OCI-LY7 (cell line): Measurements from ENCODE around the gene CHSY3. TPM values are rescaled to one million over a fixed set of nuclear protein-coding genes. Genes with fewer than 3 reads are reported as not detected.
A peak's percentile ranks its signal among the peaks of the same experiment; 100 is the strongest.

Experiments
- BruUV-seq: library from RNA; stranded (reverse); fragments of 400-500 nt; replicated peaks from 2 replicates; lab custom pipeline; 2021; lab: Mats Ljungman, UMichigan
- CTCF ChIA-PET: fragments of 300-600 bp; sonication (Branson Sonifier 250); formaldehyde crosslinking; loops from one replicate; lab custom pipeline; 2022; ENCODE audit warnings: antibody characterized with exemption; ENCODE audit not compliant: unreplicated experiment; lab: Charles Lee
- POLR2A ChIA-PET: fragments of 300-600 bp; sonication (Branson Sonifier 250); formaldehyde crosslinking; loops from one replicate; lab custom pipeline; 2022; ENCODE audit warnings: antibody characterized with exemption; lab: Charles Lee
- DNase-seq: peaks from one replicate; pipeline ENCODE4 v3.0.0-alpha.2; 2015; ENCODE audit warnings: low spot score
- H2AFZ ChIP-seq: fragments of 200-600 bp; sonication (generic), shearing (Covaris generic); 2 replicates; pipeline ENCODE4 v1.6.1; 2014; ENCODE audit warnings: mild to moderate bottlenecking, antibody characterized with exemption, low read length, moderate library complexity
- H3K27ac ChIP-seq: fragments of 200-600 bp; sonication (generic); 2 replicates; pipeline ENCODE4 v1.5.1; 2014; ENCODE audit warnings: mixed run types, low read depth, mild to moderate bottlenecking, moderate library complexity, low read length, inconsistent platforms; ENCODE audit not compliant: poor library complexity, severe bottlenecking
- H3K36me3 ChIP-seq: fragments of 200-600 bp; sonication (generic); 2 replicates; pipeline ENCODE4 v1.6.1; 2014; ENCODE audit warnings: mild to moderate bottlenecking, antibody characterized with exemption, low read length, moderate library complexity, mixed read lengths; ENCODE audit not compliant: insufficient read depth
- H3K4me1 ChIP-seq: fragments of 200-600 bp; sonication (generic); 2 replicates; pipeline ENCODE4 v1.5.1; 2014; ENCODE audit warnings: mild to moderate bottlenecking, low read length; ENCODE audit not compliant: insufficient read depth, poor library complexity, severe bottlenecking
- H3K4me2 ChIP-seq: fragments of 200-600 bp; sonication (generic); 2 replicates; pipeline ENCODE4 v1.6.1; 2014; ENCODE audit warnings: mild to moderate bottlenecking, low read length
- H3K4me3 ChIP-seq: fragments of 200-600 bp; sonication (generic); 2 replicates; pipeline ENCODE4 v1.5.1; 2014; ENCODE audit warnings: mild to moderate bottlenecking, low read depth, low read length; ENCODE audit not compliant: poor library complexity, severe bottlenecking
- H3K79me2 ChIP-seq: fragments of 200-600 bp; sonication (generic); 2 replicates; pipeline ENCODE4 v1.6.1; 2016; ENCODE audit warnings: low read depth, mild to moderate bottlenecking, low read length, moderate library complexity, mixed read lengths; ENCODE audit not compliant: insufficient read depth
- H3K9me2 ChIP-seq: fragments of 200-600 bp; sonication (generic); 2 replicates; pipeline ENCODE4 v1.6.1; 2016; ENCODE audit warnings: mild to moderate bottlenecking, low read length, mixed read lengths; ENCODE audit not compliant: insufficient read depth
- H3K9me3 ChIP-seq: fragments of 200-600 bp; sonication (generic); 2 replicates; pipeline ENCODE4 v1.6.1; 2014; ENCODE audit warnings: mild to moderate bottlenecking, mixed run types, low read length, mixed read lengths
- H4K20me1 ChIP-seq: fragments of 200-600 bp; sonication (generic); 2 replicates; pipeline ENCODE4 v1.6.1; 2014; ENCODE audit warnings: mild to moderate bottlenecking, antibody characterized with exemption, low read length, moderate library complexity, mixed read lengths; ENCODE audit not compliant: insufficient read depth
- EZH2phosphoT487 ChIP-seq: fragments of 200-600 bp; sonication (generic); IDR thresholded peaks from 2 replicates; pipeline ENCODE4 v1.6.1; 2018; ENCODE audit warnings: low read depth, borderline replicate concordance, mild to moderate bottlenecking, mixed run types, antibody characterized with exemption, low read length, moderate library complexity, mixed read lengths
- intact Hi-C: fragments of 100-400 bp; cut with micrococcal nuclease; formaldehyde crosslinking; loops from one replicate; pipeline ENCODE4 v1.10.0; 2022; ENCODE audit not compliant: unreplicated experiment
- total RNA-seq, 2 experiments: library from RNA; depleted of rRNA in 1 of 2; stranded (reverse); fragments of >200 nt in 1 of 2; shearing (Covaris generic) in 1 of 2; gene quantifications; 2 replicates each; pipeline ENCODE4 v1.2.3, GENCODE V29; 2014 to 2022
- TF ChIP-seq, protein P1 (sequence below): fragments of 200-600 bp; sonication (generic); conservative IDR thresholded peaks from 2 replicates; pipeline ENCODE4 v1.5.1; 2014; ENCODE audit warnings: mild to moderate bottlenecking, antibody characterized with exemption, low read length, moderate library complexity, mixed read lengths

The CHSY3 gene
- total RNA-seq, 2 experiments from 2014 or later = not detected

DNA sequence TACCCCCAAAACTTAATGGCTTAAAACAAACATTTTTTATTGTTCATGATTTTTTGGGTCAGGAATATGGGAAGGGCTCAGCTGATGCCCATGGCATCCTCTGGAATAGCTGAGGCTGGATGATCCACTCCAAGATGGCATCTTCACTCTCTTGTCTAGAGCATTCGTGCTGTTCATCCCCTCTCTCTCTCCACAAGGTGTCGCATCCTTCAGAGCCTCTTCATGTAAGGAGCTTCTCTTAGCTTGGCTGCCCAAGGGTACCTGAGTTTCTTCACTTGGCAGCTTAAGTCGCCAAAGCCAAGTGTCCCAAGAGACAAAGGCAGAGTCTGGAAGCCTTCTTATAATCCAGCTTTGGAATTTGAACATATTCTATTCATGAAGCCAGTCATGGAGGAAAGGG lies 294.7 kb downstream of the CHSY3 start:
- Histone ChIP-seq H3K4me3 (no peak overlapping the region), H3K79me2 (no peaks in the 10 kb centered on the region), H3K9me3 (no peaks in the 10 kb centered on the region), H3K4me2 (no peak overlapping the region), H3K36me3 (no peaks in the 10 kb centered on the region), H2AFZ (no peak overlapping the region), H4K20me1 (no peaks in the 10 kb centered on the region), H3K9me2 (no peaks in the 10 kb centered on the region), H3K4me1 (no peaks in the 10 kb centered on the region), H3K27ac (no peak overlapping the region)
- POLR2A ChIA-PET = no interaction called here
- DNase-seq = peak; percentile 56
- no TSS peak for BruUV-seq
- no peak for TF ChIP-seq EZH2phosphoT487
- TF ChIP-seq, protein P1, sequence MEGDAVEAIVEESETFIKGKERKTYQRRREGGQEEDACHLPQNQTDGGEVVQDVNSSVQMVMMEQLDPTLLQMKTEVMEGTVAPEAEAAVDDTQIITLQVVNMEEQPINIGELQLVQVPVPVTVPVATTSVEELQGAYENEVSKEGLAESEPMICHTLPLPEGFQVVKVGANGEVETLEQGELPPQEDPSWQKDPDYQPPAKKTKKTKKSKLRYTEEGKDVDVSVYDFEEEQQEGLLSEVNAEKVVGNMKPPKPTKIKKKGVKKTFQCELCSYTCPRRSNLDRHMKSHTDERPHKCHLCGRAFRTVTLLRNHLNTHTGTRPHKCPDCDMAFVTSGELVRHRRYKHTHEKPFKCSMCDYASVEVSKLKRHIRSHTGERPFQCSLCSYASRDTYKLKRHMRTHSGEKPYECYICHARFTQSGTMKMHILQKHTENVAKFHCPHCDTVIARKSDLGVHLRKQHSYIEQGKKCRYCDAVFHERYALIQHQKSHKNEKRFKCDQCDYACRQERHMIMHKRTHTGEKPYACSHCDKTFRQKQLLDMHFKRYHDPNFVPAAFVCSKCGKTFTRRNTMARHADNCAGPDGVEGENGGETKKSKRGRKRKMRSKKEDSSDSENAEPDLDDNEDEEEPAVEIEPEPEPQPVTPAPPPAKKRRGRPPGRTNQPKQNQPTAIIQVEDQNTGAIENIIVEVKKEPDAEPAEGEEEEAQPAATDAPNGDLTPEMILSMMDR = peak; percentile 75
- CTCF ChIA-PET = no interaction called here
- intact Hi-C loops = loop anchor here (10.0 kb wide), 1 partner anchor 176 kb away; no protein-coding TSS in a partner anchor

DNA sequence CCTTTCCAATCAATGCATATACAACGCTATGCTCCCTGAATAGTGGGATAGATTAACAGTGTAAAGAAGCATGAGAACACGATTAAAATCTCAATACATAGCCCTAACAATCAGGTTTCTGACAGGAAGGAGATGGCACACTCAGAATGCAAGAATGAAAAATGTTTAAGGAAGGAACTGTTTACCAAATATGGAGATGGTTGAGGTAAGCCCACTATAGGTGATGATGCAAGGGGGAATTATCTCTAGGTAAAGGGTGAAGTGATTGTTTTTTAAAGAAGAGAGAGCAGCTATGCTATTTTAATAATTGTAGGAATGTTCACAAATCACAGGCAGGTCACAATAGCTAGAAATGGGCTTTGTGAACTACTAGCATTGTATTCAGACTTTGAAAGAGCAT lies 302.4 kb downstream of the CHSY3 start:
- Histone ChIP-seq H3K4me2 (no peak overlapping the region), H3K9me3 (no peaks in the 10 kb centered on the region), H2AFZ (no peak overlapping the region), H3K27ac (no peak overlapping the region), H3K4me1 (no peaks in the 10 kb centered on the region), H3K36me3 (no peaks in the 10 kb centered on the region), H3K9me2 (no peaks in the 10 kb centered on the region), H3K4me3 (no peak overlapping the region), H4K20me1 (no peaks in the 10 kb centered on the region), H3K79me2 (no peaks in the 10 kb centered on the region)
- intact Hi-C loops = no loop called here
- ChIA-PET POLR2A (no interaction called here), CTCF (no interaction called here)
- BruUV-seq = no TSS peak
- DNase-seq = no peak
- no peak for TF ChIP-seq EZH2phosphoT487
- TF ChIP-seq, protein P1 = no peak

DNA sequence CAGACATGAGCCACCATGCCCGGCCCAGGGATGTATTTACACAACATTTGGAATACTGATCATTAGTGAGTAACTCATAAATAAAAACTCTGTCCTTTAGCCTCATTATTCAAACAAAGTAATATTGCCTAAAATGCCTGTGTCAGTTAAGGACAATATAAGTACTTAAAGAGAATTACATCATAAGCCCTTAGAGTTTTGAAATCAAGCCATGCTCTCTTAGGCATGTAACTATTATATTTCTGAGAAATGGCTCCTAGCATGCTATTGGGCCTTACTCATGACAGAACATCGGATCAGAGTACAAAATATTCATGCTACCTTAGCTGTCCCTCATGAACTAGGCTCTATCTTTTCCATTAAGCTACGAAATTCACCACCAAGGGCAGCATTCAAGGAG lies 309.3 kb downstream of the CHSY3 start:
- Histone ChIP-seq H3K27ac (no peak overlapping the region), H4K20me1 (no peaks in the 10 kb centered on the region), H3K4me2 (no peak overlapping the region), H3K9me3 (no peaks in the 10 kb centered on the region), H3K4me1 (no peaks in the 10 kb centered on the region), H3K9me2 (no peaks in the 10 kb centered on the region), H3K79me2 (no peaks in the 10 kb centered on the region), H3K4me3 (no peak overlapping the region), H3K36me3 (no peaks in the 10 kb centered on the region), H2AFZ (no peak overlapping the region)
- BruUV-seq = no TSS peak
- POLR2A ChIA-PET = no interaction called here
- CTCF ChIA-PET = no interaction called here
- intact Hi-C loops = no loop called here
- no peak for TF ChIP-seq EZH2phosphoT487
- TF ChIP-seq, protein P1 = no peak
- DNase-seq = no peak
